Left lung (tissue), 10 donors: ENCODE results near the gene USP31. TPM values are rescaled to one million over a fixed set of nuclear protein-coding genes. Genes with fewer than 3 reads are reported as not detected.

Source experiments
- ATAC-seq: fragments of 200-7000 bp; cut with Tn5 transposase; one replicate; pipeline ENCODE4 v1.9.1; 2020; ENCODE audit warnings: moderate library complexity
- DNase-seq, 4 donors: peaks; one replicate each; pipeline ENCODE4 v3.0.0-alpha.2; 2013 to 2020
- H3K27ac ChIP-seq, 2 donors: fragments of 200-600 bp; sonication (generic) in 1 of 2; one replicate each; pipeline versions ENCODE4 v1.5.0 to v1.8.0; 2020 to 2021
- H3K27me3 ChIP-seq, 2 donors: fragments of 200-600 bp; sonication (generic) in 1 of 2; one replicate each; pipeline versions ENCODE4 v1.5.0 to v1.8.0; 2020 to 2021
- H3K36me3 ChIP-seq, 2 donors: fragments of 200-600 bp; sonication (generic) in 1 of 2; one replicate each; pipeline versions ENCODE4 v1.5.0 to v1.8.0; 2020 to 2021
- H3K4me1 ChIP-seq, 2 donors: fragments of 200-600 bp; one replicate each; pipeline ENCODE4 v1.8.0; 2021
- H3K4me3 ChIP-seq, 2 donors: fragments of 200-600 bp; sonication (generic) in 1 of 2; one replicate each; pipeline versions ENCODE4 v1.5.0 to v1.8.0; 2020 to 2021; ENCODE audit warnings: mild to moderate bottlenecking in 1 of 2
- H3K9me3 ChIP-seq, 2 donors: fragments of 200-600 bp; sonication (generic) in 1 of 2; one replicate each; pipeline versions ENCODE4 v1.5.0 to v1.8.0; 2020 to 2021
- intact Hi-C, 2 donors: fragments of 100-400 bp; cut with DNase I; formaldehyde crosslinking; loops; one replicate each; pipeline versions ENCODE4 v1.11.2 to v1.14.2; 2022
- polyA plus RNA-seq, 6 donors: library from polyadenylated mRNA; unstranded; fragments of 120-200 nt; gene quantifications; one replicate each; pipeline ENCODE4 v1.2.1, GENCODE V29; 2013; ENCODE audit not compliant: insufficient read length in 6 of 6
- total RNA-seq, 2 donors: library from RNA; stranded (reverse); fragmentation: NEBNext Ultra II Directional; extraction: Animal tissue kit (Norgen Biotek cat#: 25700); gene quantifications; one replicate each; pipeline ENCODE4 v1.2.1, GENCODE V29; 2021
- TF ChIP-seq, protein P1 (sequence below), 2 donors: fragments of 200-600 bp; sonication (generic) in 1 of 2; IDR thresholded peaks; one replicate each; pipeline versions ENCODE4 v1.5.0 to v1.8.0; 2021; ENCODE audit warnings: antibody characterized with exemption in 2 of 2
- donor health status: DM: no; HTN: yes; CAD: no.
- donor health status: DM: no; HTN: no; CAD: no.

The USP31 gene
- total and polyA plus RNA-seq, 8 donors: 8.7 to 17.7 (median 9.8) TPM

DNA sequence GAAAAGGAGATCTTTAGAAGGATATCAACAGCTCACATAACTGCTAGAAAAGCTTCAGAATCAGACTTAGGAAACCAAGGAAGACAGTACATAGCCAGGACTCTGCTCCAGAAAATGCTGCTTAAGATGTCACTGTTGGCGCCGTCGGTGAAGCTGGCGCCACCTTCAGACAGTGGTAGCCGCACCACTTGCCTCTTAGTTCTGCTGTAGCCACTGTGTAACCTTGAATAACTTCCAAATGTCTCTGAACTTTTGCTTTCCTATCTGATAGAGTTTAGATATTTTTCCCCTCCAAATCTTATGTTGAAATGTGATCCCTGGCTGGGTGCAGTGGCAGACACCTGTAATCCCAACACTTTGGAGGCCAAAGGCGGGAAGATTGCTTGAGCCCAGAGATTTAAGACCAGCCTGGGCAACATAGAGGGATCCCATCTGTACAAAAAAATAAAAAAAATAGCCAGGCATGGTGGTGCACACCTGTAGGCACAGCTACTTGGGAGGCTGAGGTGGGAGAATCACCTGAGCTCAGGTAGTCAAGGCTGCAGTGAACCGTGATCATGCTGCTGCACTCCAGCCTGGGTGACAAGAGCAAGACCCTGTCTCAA is 6.3 kb upstream of the USP31 start:
- DNase-seq (no peak), ATAC-seq (peak; percentile 51)
- Histone ChIP-seq H3K27me3 (peaks cover 0 to 20% of the 10 kb centered on the region in 2 donors), H3K4me1 (no peaks in the 10 kb centered on the region), H3K27ac (no peak overlapping the region), H3K9me3 (no peaks in the 10 kb centered on the region), H3K36me3 (no peaks in the 10 kb centered on the region), H3K4me3 (no peak overlapping the region)
- TF ChIP-seq, protein P1, sequence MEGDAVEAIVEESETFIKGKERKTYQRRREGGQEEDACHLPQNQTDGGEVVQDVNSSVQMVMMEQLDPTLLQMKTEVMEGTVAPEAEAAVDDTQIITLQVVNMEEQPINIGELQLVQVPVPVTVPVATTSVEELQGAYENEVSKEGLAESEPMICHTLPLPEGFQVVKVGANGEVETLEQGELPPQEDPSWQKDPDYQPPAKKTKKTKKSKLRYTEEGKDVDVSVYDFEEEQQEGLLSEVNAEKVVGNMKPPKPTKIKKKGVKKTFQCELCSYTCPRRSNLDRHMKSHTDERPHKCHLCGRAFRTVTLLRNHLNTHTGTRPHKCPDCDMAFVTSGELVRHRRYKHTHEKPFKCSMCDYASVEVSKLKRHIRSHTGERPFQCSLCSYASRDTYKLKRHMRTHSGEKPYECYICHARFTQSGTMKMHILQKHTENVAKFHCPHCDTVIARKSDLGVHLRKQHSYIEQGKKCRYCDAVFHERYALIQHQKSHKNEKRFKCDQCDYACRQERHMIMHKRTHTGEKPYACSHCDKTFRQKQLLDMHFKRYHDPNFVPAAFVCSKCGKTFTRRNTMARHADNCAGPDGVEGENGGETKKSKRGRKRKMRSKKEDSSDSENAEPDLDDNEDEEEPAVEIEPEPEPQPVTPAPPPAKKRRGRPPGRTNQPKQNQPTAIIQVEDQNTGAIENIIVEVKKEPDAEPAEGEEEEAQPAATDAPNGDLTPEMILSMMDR (IDR thresholded peaks at IDR 0.05): no peak
- intact Hi-C loops: no loop called here

DNA sequence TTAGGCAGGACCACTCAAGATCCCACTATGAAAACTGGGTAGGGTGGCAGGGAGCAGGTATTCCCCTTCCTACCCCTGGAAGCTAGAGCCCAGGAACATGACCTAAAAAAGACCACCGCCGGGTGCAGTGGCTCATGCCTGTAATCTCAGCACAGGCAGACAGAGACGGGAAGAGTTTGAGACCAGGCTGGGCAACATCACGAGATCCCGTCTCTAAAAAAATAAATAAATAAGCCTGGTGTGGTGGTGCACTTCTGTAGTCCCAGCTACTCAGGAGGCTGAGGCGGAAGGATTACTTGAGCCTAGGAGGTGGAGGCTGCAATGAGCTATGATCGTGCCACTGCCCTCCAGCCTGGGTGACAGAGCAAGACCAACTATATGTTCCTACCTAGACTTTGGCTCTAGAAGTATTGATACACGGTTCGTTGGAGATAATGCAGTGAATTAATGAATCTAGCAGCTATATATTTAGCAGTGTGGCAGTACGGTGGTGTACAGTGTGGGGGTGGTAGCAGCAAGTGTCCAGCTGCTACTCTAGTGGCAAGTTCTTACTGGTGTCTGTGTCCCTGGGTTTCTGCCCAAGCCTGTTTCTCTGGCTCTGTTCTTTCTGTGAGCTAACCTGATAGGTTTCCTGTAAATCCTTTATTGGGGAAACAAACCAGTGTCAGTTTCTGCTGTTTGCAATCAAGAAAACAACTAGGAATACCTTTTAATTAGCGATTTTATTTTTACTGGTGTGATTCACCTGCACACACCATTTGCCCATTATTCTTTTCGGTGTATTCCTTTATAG is 3.3 kb upstream of the USP31 start:
- intact Hi-C loops: no loop called here
- DNase-seq (no peak), ATAC-seq (no peak)
- Histone ChIP-seq H3K36me3 (no peaks in the 10 kb centered on the region), H3K4me3 (no peak overlapping the region), H3K27ac (no peak overlapping the region), H3K27me3 (peaks cover 0 to 20% of the 10 kb centered on the region in 2 donors), H3K9me3 (no peaks in the 10 kb centered on the region), H3K4me1 (peaks cover 6 to 16% of the 10 kb centered on the region in 2 donors)
- TF ChIP-seq, protein P1 (IDR thresholded peaks at IDR 0.05): no peak

DNA sequence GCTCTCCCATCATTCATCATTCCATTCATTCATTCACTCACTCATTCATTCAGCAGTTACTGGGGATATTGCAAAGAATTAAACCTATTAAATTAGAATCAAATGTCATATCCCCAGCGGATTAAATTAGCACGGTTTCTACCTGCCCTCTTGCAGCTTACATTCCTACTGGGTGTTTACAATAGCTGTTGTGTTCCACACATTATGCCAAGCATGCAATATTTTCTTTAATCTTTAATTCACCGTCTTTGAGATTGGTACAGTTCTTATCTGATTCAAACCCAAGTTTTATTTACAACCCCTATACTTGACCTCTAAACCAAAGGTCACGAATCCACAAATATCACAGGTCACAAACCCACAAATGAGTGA is 727 bp upstream of the USP31 start:
- peaks cover 11 to 38% of the 10 kb centered on the region in 2 donors for H3K4me1 ChIP-seq
- TF ChIP-seq, protein P1 (IDR thresholded peaks at IDR 0.05): no peak
- intact Hi-C loops: no loop called here
- ATAC-seq: no peak
- DNase-seq: no peak
- no peak overlapping the region for H3K27ac ChIP-seq
- no peaks in the 10 kb centered on the region for H3K36me3 ChIP-seq
- peak overlapping the region; percentile 43 to 76 for H3K4me3 ChIP-seq
- H3K9me3 ChIP-seq: no peaks in the 10 kb centered on the region
- H3K27me3 ChIP-seq: peaks cover 0 to 11% of the 10 kb centered on the region in 2 donors

DNA sequence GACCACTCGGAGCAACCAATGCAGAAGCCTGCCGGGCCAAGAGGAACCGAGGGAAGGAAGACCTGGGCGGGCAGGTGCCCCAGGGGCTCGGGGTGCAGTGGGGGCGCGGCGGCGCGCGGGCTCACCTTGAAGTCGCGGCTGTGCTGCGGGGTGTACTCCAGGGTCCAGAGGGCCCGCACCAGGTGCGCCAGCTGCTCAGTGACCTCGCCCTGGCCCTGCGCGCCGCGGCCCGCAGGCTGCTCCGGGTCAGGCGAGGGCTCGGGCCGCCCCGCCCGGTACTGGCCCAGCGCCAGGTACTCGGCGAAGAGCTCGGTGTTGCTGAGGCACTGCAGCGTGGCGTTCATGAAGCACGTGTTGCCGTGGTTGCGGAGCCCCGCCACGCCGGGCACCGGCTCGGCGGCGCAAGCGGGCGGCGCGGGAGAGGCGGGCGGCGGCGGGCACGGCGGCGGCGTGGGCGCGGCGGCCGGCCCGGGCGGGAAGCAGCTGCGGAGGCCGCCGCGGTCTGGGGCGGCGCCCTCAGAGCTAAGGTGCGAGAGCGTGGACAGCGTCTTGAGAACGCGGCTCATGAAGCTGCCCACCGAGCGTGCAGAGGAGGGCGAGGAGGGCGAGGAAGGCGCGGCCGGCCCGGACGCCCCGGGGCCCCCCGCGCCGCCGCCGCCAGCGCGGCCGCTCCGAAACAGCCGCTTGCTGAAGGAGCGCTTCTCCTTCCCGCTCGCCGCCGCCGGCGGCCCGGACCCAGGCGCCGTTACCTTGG is 562 bp downstream of the USP31 start:
- Histone ChIP-seq H3K4me1 (peaks cover 11 to 41% of the 10 kb centered on the region in 2 donors), H3K4me3 (peak overlapping the region; percentile 56 to 76), H3K36me3 (no peaks in the 10 kb centered on the region), H3K27me3 (peaks cover 0 to 3% of the 10 kb centered on the region in 2 donors), H3K9me3 (no peaks in the 10 kb centered on the region), H3K27ac (peak overlapping the region; percentile 39 to 80)
- intact Hi-C loops: no loop called here
- DNase-seq (peak; percentile 39 to 89 (median 74)), ATAC-seq (peak; percentile 46)
- TF ChIP-seq, protein P1 (IDR thresholded peaks at IDR 0.05): no peak

DNA sequence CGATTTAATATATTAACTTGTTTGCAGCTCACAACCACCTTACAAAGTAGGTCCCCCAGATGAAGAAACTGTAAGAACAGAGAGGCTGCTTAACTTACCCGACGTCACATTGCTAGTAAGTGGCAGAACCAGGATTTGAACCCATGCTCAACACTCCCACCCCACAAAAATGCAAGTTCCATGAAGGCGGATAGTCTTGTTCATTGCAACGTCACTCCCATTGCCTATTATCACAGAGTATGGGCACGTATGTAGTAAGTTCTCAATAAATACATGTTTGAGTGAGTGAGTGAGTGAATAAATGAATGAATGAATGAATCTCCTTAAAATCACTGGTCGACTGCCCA is 1.1 kb downstream of the USP31 start:
- TF ChIP-seq, protein P1 (IDR thresholded peaks at IDR 0.05): no peak
- H3K36me3 ChIP-seq: no peaks in the 10 kb centered on the region

More for the DNA sequence above, 1.1 kb downstream of the USP31 start:
- Histone ChIP-seq H3K27ac (peak overlapping the region in 1 of 2 donors; percentile 80), H3K4me3 (peak overlapping the region; percentile 56 to 76), H3K9me3 (no peaks in the 10 kb centered on the region), H3K27me3 (no peaks in the 10 kb centered on the region), H3K4me1 (peaks cover 11 to 41% of the 10 kb centered on the region in 2 donors)
- ATAC-seq: no peak
- intact Hi-C loops: no loop called here
- no peak for DNase-seq
